Liver (tissue), 9 donors: ENCODE results near the gene ARHGEF33. TPM values are rescaled to one million over a fixed set of nuclear protein-coding genes. Genes with fewer than 3 reads are reported as not detected.

ENCODE experiments used
- DNase-seq: peaks from one replicate; pipeline ENCODE4 v3.0.0-alpha.2; 2017; ENCODE audit warnings: low spot score
- H3K27ac ChIP-seq, 2 donors: one replicate each; pipeline ENCODE4 v1.7.0; 2013; ENCODE audit warnings: inconsistent platforms in 2 of 2, low read length in 2 of 2, control low read depth in 1 of 2, low read depth in 1 of 2, mild to moderate bottlenecking in 1 of 2
- H3K27me3 ChIP-seq, 4 donors: one replicate each; pipeline versions ENCODE4 v1.6.1 to v1.7.0; 2013; ENCODE audit warnings: low read length in 3 of 4, inconsistent platforms in 1 of 4, mild to moderate bottlenecking in 1 of 4, moderate library complexity in 1 of 4; ENCODE audit not compliant: control insufficient read depth in 4 of 4, insufficient read depth in 4 of 4
- H3K36me3 ChIP-seq, 4 donors: one replicate each; pipeline versions ENCODE4 v1.6.1 to v1.7.0; 2013; ENCODE audit warnings: low read length in 3 of 4, mild to moderate bottlenecking in 3 of 4, low read depth in 1 of 4, moderate library complexity in 1 of 4; ENCODE audit not compliant: control insufficient read depth in 4 of 4, insufficient read depth in 3 of 4
- H3K4me1 ChIP-seq, 4 donors: one replicate each; pipeline versions ENCODE4 v1.6.1 to v1.7.0; 2013; ENCODE audit warnings: low read length in 3 of 4, mild to moderate bottlenecking in 3 of 4, moderate library complexity in 1 of 4; ENCODE audit not compliant: control insufficient read depth in 4 of 4, insufficient read depth in 4 of 4
- H3K4me3 ChIP-seq, 3 donors: one replicate each; pipeline versions ENCODE4 v1.6.1 to v1.7.0; 2013; ENCODE audit warnings: low read length in 3 of 3, control low read depth in 1 of 3, low read depth in 1 of 3, mild to moderate bottlenecking in 1 of 3
- H3K9ac ChIP-seq, 2 donors: one replicate each; pipeline ENCODE4 v1.7.0; 2013; ENCODE audit warnings: low read length in 2 of 2, mild to moderate bottlenecking in 2 of 2, moderate library complexity in 2 of 2, control low read depth in 1 of 2, low read depth in 1 of 2
- H3K9me3 ChIP-seq, 4 donors: one replicate each; pipeline versions ENCODE4 v1.6.1 to v1.7.0; 2013; ENCODE audit warnings: low read length in 3 of 4; ENCODE audit not compliant: control insufficient read depth in 4 of 4
- EGR1 ChIP-seq, 2 donors: IDR thresholded peaks; 2 replicates each; pipeline ENCODE4 v1.6.1; 2016 to 2018; ENCODE audit warnings: antibody characterized with exemption in 2 of 2, low read depth in 2 of 2
- FOXA1 ChIP-seq: IDR thresholded peaks from 2 replicates; pipeline ENCODE4 v1.6.1; 2016; ENCODE audit warnings: antibody characterized with exemption
- FOXA2 ChIP-seq: IDR thresholded peaks from 2 replicates; pipeline ENCODE4 v1.6.1; 2016; ENCODE audit warnings: antibody characterized with exemption
- GABPA ChIP-seq, 2 donors: IDR thresholded peaks in 1 of 2; conservative IDR thresholded peaks in 1 of 2; 2 replicates each; pipeline ENCODE4 v1.6.1; 2016; ENCODE audit warnings: antibody characterized with exemption in 2 of 2, mild to moderate bottlenecking in 1 of 2, moderate library complexity in 1 of 2
- HNF4A ChIP-seq, 2 donors: conservative IDR thresholded peaks; 2 replicates each; pipeline ENCODE4 v1.6.1; 2016; ENCODE audit warnings: antibody characterized with exemption in 2 of 2, mild to moderate bottlenecking in 2 of 2
- HNF4G ChIP-seq: IDR thresholded peaks from 2 replicates; pipeline ENCODE4 v1.6.1; 2016; ENCODE audit warnings: antibody characterized with exemption
- JUND ChIP-seq, 2 donors: IDR thresholded peaks; 2 replicates each; pipeline ENCODE4 v1.6.1; 2016; ENCODE audit warnings: antibody characterized with exemption in 2 of 2
- NR2F2 ChIP-seq: IDR thresholded peaks from 2 replicates; pipeline ENCODE4 v1.6.1; 2016; ENCODE audit warnings: antibody characterized with exemption
- RAD21 ChIP-seq, 2 donors: IDR thresholded peaks; 2 replicates each; pipeline ENCODE4 v1.6.1; 2016; ENCODE audit warnings: antibody characterized with exemption in 2 of 2, mild to moderate bottlenecking in 2 of 2
- RXRA ChIP-seq, 2 donors: IDR thresholded peaks; 2 replicates each; pipeline ENCODE4 v1.6.1; 2017 to 2018; ENCODE audit warnings: antibody characterized with exemption in 2 of 2, mild to moderate bottlenecking in 1 of 2
- SP1 ChIP-seq: IDR thresholded peaks from 2 replicates; pipeline ENCODE4 v1.6.1; 2018; ENCODE audit warnings: antibody characterized with exemption, mild to moderate bottlenecking
- TAF1 ChIP-seq: conservative IDR thresholded peaks from 2 replicates; pipeline ENCODE4 v1.6.1; 2016; ENCODE audit warnings: antibody characterized with exemption, mild to moderate bottlenecking
- YY1 ChIP-seq: IDR thresholded peaks from 2 replicates; pipeline ENCODE4 v1.6.1; 2016; ENCODE audit warnings: antibody characterized with exemption, mild to moderate bottlenecking
- WGBS: extraction: QIAGEN DNeasy Blood & Tissue Kit; methylation state at CpG from one replicate; pipeline ENCODE4 v1.1.7; 2013; 5-methylcytosine and 5-hydroxymethylcytosine counted together
- polyA plus RNA-seq, 2 donors: library from polyadenylated mRNA; stranded (reverse) in 1 of 2; unstranded in 1 of 2; fragments of 200-250 nt in 1 of 2; fragments of >200 nt in 1 of 2; fragmentation: Nextera tagmentation in 1 of 2; extraction: Ambion mirVana in 1 of 2; gene quantifications; one replicate each; pipeline versions ENCODE4 v1.2.1 to v1.2.3, GENCODE V29; 2013 to 2015
- total RNA-seq, 2 donors: library from RNA; depleted of rRNA; stranded (reverse); fragments of >200 nt; gene quantifications; one replicate each; pipeline ENCODE4 v1.2.3, GENCODE V29; 2014
- TF ChIP-seq, protein P1 (sequence below): IDR thresholded peaks from 2 replicates; pipeline ENCODE4 v1.6.1; 2016; ENCODE audit warnings: antibody characterized with exemption
- TF ChIP-seq, protein P2 (sequence below): fragments of 150-350 bp; IDR thresholded peaks from 2 replicates; pipeline ENCODE4 v1.5.1; 2017; ENCODE audit warnings: improper control_type of control experiment, low read depth, low read length; ENCODE audit not compliant: missing input control
- TF ChIP-seq, protein P3 (sequence below): IDR thresholded peaks from 2 replicates; pipeline ENCODE4 v1.6.1; 2016; ENCODE audit warnings: antibody characterized with exemption
- TF ChIP-seq, protein P4 (sequence below): IDR thresholded peaks from 2 replicates; pipeline ENCODE4 v1.6.1; 2016; ENCODE audit warnings: antibody characterized with exemption, mild to moderate bottlenecking
- donor health status: healthy.
- donor health status: healthy.
- donor health status: healthy.
- donor health status: healthy.
- donor health status: healthy.

ARHGEF33 gene
- total and polyA plus RNA-seq, 4 donors: 0.05 to 0.33 (median 0.08) TPM; not detected in 1

DNA sequence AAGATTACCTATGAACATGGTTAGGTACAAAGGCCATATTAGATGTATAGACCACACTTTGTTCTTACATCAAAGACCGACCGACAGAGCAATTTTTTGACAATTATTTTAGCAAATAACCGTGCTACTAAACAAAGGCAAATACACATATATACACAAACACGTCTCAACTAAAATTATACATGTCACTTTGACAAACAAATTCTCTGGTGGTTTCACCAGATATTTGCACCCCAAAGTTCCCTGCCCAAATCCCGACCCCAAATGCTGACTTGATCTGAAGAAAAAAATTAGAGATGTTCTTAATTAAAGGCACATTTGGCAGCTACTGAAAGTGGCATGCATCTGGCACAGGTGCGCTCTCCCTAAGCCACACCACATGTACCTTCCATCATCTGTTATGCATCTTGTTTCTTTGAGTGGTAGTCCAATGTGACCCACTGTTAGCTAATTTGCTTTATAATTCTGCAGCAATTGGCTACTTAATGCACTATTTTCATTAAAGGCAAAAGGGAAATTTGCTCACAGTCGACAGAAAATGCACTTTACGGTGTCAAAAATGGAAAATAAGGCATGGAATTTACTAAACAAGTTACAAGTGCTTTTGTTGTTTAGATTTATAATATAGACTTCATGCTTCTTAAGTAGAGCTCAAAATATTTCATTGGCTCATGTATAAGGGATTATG, 92.1 kb downstream of the ARHGEF33 start:
- no peak overlapping the region for H3K27ac ChIP-seq

DNA sequence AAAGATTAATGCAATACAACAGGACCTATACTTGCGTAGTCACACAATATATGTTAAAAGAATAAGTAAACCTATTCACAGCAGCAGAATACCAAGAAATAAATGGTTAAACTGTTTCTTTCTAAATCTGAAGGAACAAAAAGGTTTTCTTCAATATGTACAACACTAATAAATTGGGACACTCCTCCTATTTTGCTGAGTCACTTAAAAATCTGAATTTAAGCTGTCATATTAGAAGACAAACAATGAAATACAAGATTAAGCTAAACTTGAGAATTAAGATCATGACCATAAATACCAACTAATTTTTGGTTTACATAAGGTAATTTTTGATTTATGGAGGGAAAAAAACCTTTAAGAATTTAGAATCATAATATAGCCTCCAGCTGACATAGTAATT, 92.8 kb downstream of the ARHGEF33 start:
- WGBS: 100% methylated on average over 1 of the region's 1 CpG
- TF ChIP-seq RAD21 (IDR thresholded peaks at IDR 0.05): no peak
- TF ChIP-seq HNF4G: no peak
- TF ChIP-seq, protein P1, sequence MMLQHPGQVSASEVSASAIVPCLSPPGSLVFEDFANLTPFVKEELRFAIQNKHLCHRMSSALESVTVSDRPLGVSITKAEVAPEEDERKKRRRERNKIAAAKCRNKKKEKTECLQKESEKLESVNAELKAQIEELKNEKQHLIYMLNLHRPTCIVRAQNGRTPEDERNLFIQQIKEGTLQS: no peak
- TF ChIP-seq TAF1: no peak
- no peak for TF ChIP-seq FOXA2
- TF ChIP-seq SP1: no peak
- TF ChIP-seq FOXA1: no peak
- TF ChIP-seq, protein P2, sequence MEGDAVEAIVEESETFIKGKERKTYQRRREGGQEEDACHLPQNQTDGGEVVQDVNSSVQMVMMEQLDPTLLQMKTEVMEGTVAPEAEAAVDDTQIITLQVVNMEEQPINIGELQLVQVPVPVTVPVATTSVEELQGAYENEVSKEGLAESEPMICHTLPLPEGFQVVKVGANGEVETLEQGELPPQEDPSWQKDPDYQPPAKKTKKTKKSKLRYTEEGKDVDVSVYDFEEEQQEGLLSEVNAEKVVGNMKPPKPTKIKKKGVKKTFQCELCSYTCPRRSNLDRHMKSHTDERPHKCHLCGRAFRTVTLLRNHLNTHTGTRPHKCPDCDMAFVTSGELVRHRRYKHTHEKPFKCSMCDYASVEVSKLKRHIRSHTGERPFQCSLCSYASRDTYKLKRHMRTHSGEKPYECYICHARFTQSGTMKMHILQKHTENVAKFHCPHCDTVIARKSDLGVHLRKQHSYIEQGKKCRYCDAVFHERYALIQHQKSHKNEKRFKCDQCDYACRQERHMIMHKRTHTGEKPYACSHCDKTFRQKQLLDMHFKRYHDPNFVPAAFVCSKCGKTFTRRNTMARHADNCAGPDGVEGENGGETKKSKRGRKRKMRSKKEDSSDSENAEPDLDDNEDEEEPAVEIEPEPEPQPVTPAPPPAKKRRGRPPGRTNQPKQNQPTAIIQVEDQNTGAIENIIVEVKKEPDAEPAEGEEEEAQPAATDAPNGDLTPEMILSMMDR: no peak
- no peak for TF ChIP-seq YY1
- Histone ChIP-seq H3K36me3 (peaks cover 2 to 17% (median 12%) of the 10 kb centered on the region in 4 donors), H3K9ac (no peak overlapping the region), H3K9me3 (no peaks in the 10 kb centered on the region), H3K27me3 (no peaks in the 10 kb centered on the region), H3K4me3 (no peak overlapping the region), H3K4me1 (no peaks in the 10 kb centered on the region), H3K27ac (no peak overlapping the region)
- no peak for DNase-seq

More for the DNA sequence above, 92.1 kb downstream of the ARHGEF33 start:
- no peaks in the 10 kb centered on the region for H3K4me1 ChIP-seq
- H3K27me3 ChIP-seq: no peaks in the 10 kb centered on the region
- 90% methylated on average over 8 of the region's 8 CpGs for WGBS
- no peak for DNase-seq
- H3K4me3 ChIP-seq: no peak overlapping the region
- TF ChIP-seq, protein P3, sequence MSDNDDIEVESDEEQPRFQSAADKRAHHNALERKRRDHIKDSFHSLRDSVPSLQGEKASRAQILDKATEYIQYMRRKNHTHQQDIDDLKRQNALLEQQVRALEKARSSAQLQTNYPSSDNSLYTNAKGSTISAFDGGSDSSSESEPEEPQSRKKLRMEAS: no peak
- TF ChIP-seq EGR1 (IDR thresholded peaks at IDR 0.05; ENCODE audit: low read depth in 2 of 2): no peak
- TF ChIP-seq NR2F2: no peak
- TF ChIP-seq JUND (IDR thresholded peaks at IDR 0.05): no peak
- TF ChIP-seq, protein P2: no peak
- TF ChIP-seq GABPA (IDR thresholded peaks at IDR 0.05 in 1 of 2, conservative IDR thresholded peaks at IDR 0.05 in 1 of 2): no peak
- TF ChIP-seq YY1: no peak
- no peak for TF ChIP-seq HNF4G
- TF ChIP-seq SP1: no peak
- no peak for TF ChIP-seq RAD21 (IDR thresholded peaks at IDR 0.05)
- no peak for TF ChIP-seq RXRA (IDR thresholded peaks at IDR 0.05)
- TF ChIP-seq HNF4A (conservative IDR thresholded peaks at IDR 0.05): no peak
- TF ChIP-seq, protein P4, sequence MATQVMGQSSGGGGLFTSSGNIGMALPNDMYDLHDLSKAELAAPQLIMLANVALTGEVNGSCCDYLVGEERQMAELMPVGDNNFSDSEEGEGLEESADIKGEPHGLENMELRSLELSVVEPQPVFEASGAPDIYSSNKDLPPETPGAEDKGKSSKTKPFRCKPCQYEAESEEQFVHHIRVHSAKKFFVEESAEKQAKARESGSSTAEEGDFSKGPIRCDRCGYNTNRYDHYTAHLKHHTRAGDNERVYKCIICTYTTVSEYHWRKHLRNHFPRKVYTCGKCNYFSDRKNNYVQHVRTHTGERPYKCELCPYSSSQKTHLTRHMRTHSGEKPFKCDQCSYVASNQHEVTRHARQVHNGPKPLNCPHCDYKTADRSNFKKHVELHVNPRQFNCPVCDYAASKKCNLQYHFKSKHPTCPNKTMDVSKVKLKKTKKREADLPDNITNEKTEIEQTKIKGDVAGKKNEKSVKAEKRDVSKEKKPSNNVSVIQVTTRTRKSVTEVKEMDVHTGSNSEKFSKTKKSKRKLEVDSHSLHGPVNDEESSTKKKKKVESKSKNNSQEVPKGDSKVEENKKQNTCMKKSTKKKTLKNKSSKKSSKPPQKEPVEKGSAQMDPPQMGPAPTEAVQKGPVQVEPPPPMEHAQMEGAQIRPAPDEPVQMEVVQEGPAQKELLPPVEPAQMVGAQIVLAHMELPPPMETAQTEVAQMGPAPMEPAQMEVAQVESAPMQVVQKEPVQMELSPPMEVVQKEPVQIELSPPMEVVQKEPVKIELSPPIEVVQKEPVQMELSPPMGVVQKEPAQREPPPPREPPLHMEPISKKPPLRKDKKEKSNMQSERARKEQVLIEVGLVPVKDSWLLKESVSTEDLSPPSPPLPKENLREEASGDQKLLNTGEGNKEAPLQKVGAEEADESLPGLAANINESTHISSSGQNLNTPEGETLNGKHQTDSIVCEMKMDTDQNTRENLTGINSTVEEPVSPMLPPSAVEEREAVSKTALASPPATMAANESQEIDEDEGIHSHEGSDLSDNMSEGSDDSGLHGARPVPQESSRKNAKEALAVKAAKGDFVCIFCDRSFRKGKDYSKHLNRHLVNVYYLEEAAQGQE: no peak
- H3K9ac ChIP-seq: no peak overlapping the region
- H3K9me3 ChIP-seq: no peaks in the 10 kb centered on the region
- H3K36me3 ChIP-seq: peaks cover 2 to 17% (median 11%) of the 10 kb centered on the region in 4 donors
